ENCODE results near the gene PPFIBP2.

PPFIBP2 gene

DNA sequence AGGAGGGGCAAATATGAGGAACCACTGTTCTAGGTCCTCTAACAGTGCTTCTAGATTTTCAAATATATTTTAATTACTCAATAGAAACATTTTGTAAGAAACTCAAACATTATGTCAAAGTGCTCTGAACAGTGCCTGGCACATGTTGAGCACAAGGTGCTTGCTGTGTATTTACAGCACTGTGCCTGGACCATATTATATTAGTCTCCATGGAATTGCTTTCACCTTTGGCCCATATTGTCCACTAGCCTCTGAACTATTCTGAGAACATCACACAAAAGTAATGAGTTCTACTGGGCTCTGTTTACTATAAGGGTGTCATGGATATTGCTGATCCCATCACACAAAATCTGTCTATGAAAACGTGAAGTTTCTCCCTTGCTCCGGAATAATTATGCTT is 76.7 kb downstream of the PPFIBP2 start:
- H3K36me3 Mint-ChIP-seq: peaks cover 14 to 35% of the 10 kb centered on the region in 2 donors
- no peak overlapping the region for H3K27ac Mint-ChIP-seq
- H3K9me3 Mint-ChIP-seq: no peaks in the 10 kb centered on the region
- no peak for ATAC-seq (replicated peaks)
- peaks cover 0 to under 1% of the 10 kb centered on the region in 2 donors for H3K27me3 Mint-ChIP-seq
- no peak overlapping the region for H3K4me3 Mint-ChIP-seq
- DNase-seq: no peak
- peaks cover 8 to 12% of the 10 kb centered on the region in 2 donors for H3K4me1 Mint-ChIP-seq

DNA sequence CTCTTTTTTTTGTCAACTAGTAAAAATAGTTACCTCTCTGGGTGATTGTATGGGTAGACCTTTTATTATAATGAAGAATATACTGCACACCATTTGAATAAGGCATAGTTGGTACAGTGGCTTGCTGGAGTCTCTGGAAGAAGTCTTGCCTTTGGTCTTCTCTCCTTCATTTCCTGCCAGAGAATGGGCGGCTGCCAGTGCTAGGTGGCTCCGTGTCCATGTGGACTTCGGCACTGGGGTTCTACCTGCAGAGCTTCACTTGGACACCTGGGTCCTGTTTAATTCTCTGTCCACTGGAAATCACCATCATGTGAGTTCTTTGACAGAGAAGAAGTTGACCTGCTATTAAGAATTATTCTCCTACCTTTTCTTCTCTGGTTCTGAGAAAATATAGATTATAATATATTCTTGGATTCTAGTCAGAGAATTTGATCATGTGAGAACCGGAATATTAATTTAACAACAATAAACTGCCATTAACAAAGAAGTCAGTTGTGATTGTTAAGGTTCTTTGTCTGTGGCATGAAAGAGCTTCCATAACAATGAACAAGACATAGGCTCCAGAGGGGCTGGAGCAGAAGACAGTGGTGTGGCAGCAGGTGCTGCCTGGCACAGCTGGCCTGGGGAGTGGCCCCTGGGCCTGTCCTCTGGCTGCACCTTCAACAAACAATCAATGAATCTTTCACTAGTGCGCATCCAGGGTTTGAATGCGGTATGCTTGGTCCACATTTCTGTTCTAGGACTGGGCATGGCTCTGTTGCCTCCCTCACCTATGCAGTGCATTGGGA is 77.5 kb downstream of the PPFIBP2 start:
- peaks cover 8 to 12% of the 10 kb centered on the region in 2 donors for H3K4me1 Mint-ChIP-seq
- DNase-seq (no peak), ATAC-seq (replicated peaks) (no peak)
- H3K36me3 Mint-ChIP-seq: peaks cover 17 to 33% of the 10 kb centered on the region in 2 donors
- no peaks in the 10 kb centered on the region for H3K9me3 Mint-ChIP-seq
- H3K27ac Mint-ChIP-seq: no peak overlapping the region
- no peak overlapping the region for H3K4me3 Mint-ChIP-seq
- no peaks in the 10 kb centered on the region for H3K27me3 Mint-ChIP-seq

DNA sequence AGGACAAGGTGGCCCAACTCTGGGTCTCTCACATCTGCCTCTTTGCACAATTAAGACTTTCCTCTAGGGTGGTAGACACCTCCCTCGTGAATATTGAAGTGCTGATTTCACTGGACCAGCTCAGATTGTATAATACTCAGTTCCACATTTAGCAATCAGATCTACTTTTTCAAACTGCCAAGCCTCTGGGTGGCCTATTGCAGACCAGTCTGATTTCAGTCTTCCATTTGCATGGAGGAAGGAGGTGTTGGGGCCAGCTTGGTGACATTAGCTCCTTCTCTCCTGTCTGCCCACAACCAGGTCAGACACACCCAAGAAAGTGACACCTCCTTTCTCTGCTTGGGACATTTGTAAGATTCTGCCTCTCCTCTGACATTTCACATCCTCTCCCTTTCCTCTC is 78.2 kb downstream of the PPFIBP2 start:
- peak in 1 of 2 donors; percentile 72 for ATAC-seq (replicated peaks)
- Mint-ChIP-seq H3K4me3 (no peak overlapping the region), H3K27me3 (no peaks in the 10 kb centered on the region), H3K9me3 (no peaks in the 10 kb centered on the region), H3K36me3 (peaks cover 20 to 33% of the 10 kb centered on the region in 2 donors), H3K27ac (no peak overlapping the region), H3K4me1 (peaks cover 8 to 12% of the 10 kb centered on the region in 2 donors)
- DNase-seq: no peak

DNA sequence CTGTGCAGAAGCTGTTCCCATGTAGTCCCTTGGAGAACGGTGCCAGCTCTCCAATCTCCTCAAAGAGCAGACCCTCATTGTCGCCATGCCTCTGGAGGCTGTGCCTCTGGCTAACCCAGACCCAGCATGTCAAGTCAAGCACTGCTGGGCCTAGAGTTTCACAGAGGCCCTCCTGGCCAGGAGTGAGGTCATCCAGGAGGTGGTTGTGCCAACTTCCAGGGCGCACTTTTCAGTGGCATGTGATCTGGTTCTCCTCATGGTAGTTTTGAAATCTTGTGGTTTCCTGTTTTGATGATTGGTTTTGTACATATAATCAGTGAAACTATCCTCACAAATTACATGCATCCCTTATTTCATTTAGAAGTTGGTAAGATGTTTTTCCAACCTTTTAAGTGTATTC is 78.9 kb downstream of the PPFIBP2 start:
- Mint-ChIP-seq H3K27ac (no peak overlapping the region), H3K4me3 (no peak overlapping the region), H3K4me1 (peaks cover 8 to 12% of the 10 kb centered on the region in 2 donors), H3K27me3 (no peaks in the 10 kb centered on the region), H3K9me3 (no peaks in the 10 kb centered on the region), H3K36me3 (peaks cover 25 to 34% of the 10 kb centered on the region in 2 donors)
- no peak for DNase-seq
- peak in 1 of 2 donors; percentile 31 for ATAC-seq (replicated peaks)

DNA sequence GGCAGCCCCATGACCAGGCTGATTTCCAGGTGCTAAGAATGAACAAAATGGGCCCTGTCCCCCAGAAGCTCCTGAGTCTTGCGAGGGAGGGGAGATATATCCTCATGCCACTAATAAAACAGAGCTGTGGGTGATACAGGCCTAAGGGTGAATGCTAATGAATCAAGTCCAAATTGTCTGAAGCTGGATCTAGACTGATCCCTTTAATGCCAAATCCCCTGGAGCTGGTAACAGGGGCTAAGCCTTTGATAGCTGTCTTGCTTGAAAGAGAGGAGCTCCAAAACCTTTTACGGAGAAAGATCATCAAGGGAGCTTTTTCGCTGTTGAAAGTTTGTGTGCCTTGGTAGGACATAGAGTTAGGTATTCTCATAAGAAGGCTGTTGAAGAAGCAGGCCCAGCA is 79.7 kb downstream of the PPFIBP2 start:
- ATAC-seq (replicated peaks): no peak
- Mint-ChIP-seq H3K4me3 (no peak overlapping the region), H3K27ac (no peak overlapping the region), H3K36me3 (peaks cover 26 to 39% of the 10 kb centered on the region in 2 donors), H3K4me1 (peaks cover 8 to 12% of the 10 kb centered on the region in 2 donors), H3K27me3 (no peaks in the 10 kb centered on the region), H3K9me3 (no peaks in the 10 kb centered on the region)
- DNase-seq: no peak

DNA sequence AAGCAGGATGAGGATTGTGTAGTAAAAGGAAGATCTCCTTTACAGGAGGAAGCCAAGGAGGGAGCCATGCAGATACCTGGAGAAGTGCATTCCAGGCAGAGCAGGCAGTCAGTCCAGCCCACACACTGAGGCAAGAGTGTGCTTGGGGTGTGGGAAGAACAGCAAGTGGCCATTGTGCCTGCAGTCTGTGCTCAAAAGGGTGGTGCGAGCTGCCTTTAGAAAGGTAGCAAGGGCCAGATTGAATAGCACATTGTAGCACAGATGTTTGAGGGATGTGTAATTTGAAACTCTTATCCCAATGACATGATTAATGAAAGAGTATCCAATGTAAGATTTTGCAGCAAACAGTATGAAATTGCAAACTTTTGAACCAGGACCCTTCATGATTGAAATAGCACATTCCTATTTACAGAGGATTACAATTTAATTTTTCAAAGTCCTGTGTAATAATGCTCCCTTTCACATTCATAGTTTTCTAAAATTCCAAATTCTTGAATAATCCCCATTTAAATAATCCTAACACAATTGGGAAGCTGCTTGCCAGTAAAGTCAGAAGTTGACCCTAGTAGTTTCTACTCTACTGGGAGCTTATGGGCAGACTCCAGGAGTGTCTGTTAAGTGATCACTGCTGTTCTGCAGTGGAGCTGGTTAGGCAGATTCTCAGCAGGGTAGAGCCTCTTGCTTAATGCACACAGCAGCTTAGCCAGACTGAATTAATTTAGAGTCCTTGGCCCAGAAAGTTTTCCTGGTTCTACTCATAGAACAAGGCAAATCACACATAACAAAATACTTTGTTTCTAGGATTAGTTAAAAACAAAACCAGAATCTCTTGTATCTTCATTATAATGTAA is 81.4 kb downstream of the PPFIBP2 start:
- H3K4me1 Mint-ChIP-seq: peaks cover 8 to 12% of the 10 kb centered on the region in 2 donors
- H3K9me3 Mint-ChIP-seq: no peaks in the 10 kb centered on the region
- H3K36me3 Mint-ChIP-seq: peaks cover 34 to 47% of the 10 kb centered on the region in 2 donors
- DNase-seq: no peak
- H3K27me3 Mint-ChIP-seq: no peaks in the 10 kb centered on the region
- ATAC-seq (replicated peaks): no peak
- no peak overlapping the region for H3K27ac Mint-ChIP-seq
- no peak overlapping the region for H3K4me3 Mint-ChIP-seq

DNA sequence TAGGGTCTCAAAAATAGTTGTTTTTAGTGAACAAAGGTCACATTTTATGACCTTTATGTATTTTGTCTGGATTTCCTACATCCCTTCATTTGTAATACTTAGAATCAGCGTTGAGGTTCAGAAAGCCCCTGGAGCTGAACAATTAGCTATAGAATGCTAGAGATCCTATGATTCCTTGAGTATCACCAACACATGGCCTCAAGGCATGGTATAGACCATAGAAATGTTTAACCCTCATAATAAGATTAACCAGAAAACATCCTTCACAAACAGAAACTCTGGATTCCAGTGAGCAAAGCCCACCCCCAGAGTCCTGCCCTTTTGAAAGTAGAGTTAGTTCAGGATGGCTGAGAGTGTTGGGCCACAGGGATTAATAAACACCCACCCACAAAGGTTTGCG is 82.2 kb downstream of the PPFIBP2 start:
- no peaks in the 10 kb centered on the region for H3K9me3 Mint-ChIP-seq
- no peaks in the 10 kb centered on the region for H3K27me3 Mint-ChIP-seq
- H3K27ac Mint-ChIP-seq: no peak overlapping the region
- DNase-seq (no peak), ATAC-seq (replicated peaks) (no peak)
- H3K36me3 Mint-ChIP-seq: peaks cover 39 to 49% of the 10 kb centered on the region in 2 donors
- H3K4me3 Mint-ChIP-seq: no peak overlapping the region
- H3K4me1 Mint-ChIP-seq: peaks cover 8 to 12% of the 10 kb centered on the region in 2 donors

DNA sequence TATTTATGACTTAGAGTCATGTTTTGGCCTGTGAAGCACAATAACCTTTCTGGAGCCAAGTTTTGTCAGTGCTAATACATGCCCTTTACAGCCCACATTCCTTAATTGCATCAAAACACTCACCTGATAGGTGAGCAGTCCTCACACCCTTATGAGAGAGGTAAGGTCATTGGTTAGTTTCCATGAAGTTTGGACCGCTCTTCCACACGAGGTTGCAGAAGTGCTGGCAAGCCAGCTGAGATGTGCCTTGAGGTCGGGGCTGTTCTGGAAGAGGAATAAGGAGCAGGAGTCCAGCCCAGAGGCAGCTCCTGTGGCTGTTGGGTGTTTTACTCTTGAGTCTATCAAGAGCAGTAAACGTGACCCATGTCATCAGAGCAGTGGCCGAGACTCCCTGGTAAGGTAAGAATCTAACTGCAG is 83.2 kb downstream of the PPFIBP2 start:
- H3K4me1 Mint-ChIP-seq: peaks cover 5% of the 10 kb centered on the region in 2 donors
- no peak for ATAC-seq (replicated peaks)
- H3K9me3 Mint-ChIP-seq: no peaks in the 10 kb centered on the region

DNA sequence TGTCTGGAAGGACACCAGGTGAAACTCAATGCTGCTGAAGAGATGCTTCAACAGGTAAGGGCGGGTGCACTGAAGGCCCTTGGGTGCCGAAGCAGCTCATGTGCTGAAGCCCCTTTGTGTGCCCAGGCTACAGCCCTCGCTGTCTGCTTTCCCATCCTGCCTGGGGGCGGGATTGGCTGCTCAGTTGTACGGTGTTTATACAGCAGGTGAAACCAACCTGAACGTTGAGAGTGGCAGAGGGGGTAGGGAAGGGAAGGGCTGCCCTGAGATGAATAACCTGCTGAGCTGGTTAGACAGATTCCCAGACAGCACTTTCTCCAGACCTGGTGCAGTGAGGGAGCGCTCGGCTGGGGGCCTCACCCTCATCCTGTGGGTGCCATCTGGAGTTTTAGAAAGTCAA is 83.8 kb downstream of the PPFIBP2 start:
- Mint-ChIP-seq H3K4me1 (peaks cover 0 to under 1% of the 10 kb centered on the region in 2 donors), H3K27me3 (no peaks in the 10 kb centered on the region), H3K27ac (no peak overlapping the region), H3K9me3 (no peaks in the 10 kb centered on the region), H3K4me3 (no peak overlapping the region), H3K36me3 (peaks cover 37 to 42% of the 10 kb centered on the region in 2 donors)
- no peak for ATAC-seq (replicated peaks)
- no peak for DNase-seq

More for the DNA sequence above, 83.2 kb downstream of the PPFIBP2 start:
- no peak for DNase-seq
- Mint-ChIP-seq H3K36me3 (peaks cover 39 to 47% of the 10 kb centered on the region in 2 donors), H3K4me3 (no peak overlapping the region), H3K27ac (no peak overlapping the region), H3K27me3 (no peaks in the 10 kb centered on the region)

DNA sequence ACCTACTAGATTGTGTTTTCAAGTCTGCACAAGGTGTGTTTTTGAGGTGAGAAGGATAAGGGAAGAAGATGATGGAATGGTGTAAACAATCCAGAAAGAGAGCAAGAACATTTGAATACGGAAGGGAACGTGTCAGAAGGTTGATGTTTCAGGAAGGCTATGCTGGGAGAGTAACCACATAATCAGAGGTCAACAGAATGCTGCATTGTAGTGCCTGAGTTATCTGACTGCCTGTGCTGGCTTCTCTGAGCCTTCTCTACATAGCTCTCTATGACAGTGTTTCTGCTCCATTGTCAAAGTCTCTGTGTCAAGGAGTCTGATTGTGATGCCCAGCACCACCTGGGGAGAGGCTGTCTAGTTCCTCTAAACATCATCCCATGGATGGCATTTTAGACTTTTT is 85.4 kb downstream of the PPFIBP2 start:
- H3K27me3 Mint-ChIP-seq: no peaks in the 10 kb centered on the region
- ATAC-seq (replicated peaks): no peak
- peaks cover 29 to 30% of the 10 kb centered on the region in 2 donors for H3K36me3 Mint-ChIP-seq

DNA sequence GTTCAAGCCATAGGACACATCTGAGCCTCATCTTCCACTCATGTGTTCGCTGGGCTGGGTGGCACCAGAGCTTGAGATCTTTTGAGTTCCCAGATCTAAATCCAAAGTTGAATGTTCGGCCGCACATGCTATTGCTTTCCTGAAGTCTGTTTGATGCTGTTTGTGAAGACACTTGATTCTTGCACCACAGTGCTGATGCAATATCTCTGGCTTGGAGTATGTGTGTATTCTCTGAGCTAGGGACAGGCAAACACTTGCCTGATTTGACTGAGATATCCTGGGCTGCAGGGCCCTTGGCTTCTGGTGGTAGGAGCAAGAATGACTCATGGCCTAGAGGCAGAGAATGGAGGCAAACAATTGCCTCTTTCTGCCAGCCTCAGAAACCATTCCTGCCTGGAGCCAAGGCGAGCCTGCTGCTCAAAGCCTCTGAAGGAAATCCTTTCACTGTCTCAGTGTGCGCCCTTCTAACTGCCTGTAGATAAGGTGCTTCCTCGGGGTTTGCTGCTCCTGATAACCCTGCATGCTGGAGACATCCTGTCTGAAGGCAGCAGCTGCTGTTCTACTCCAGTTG is 86.5 kb downstream of the PPFIBP2 start:
- Mint-ChIP-seq H3K4me1 (no peaks in the 10 kb centered on the region), H3K27ac (peak overlapping the region; percentile 25), H3K9me3 (no peaks in the 10 kb centered on the region), H3K4me3 (no peak overlapping the region), H3K36me3 (peaks cover 29 to 30% of the 10 kb centered on the region in 2 donors), H3K27me3 (no peaks in the 10 kb centered on the region)
- DNase-seq: no peak
- ATAC-seq (replicated peaks): no peak

More for the DNA sequence above, 85.4 kb downstream of the PPFIBP2 start:
- H3K4me1 Mint-ChIP-seq: no peaks in the 10 kb centered on the region
- no peaks in the 10 kb centered on the region for H3K9me3 Mint-ChIP-seq
- no peak overlapping the region for H3K4me3 Mint-ChIP-seq
- H3K27ac Mint-ChIP-seq: no peak overlapping the region
- DNase-seq: no peak

DNA sequence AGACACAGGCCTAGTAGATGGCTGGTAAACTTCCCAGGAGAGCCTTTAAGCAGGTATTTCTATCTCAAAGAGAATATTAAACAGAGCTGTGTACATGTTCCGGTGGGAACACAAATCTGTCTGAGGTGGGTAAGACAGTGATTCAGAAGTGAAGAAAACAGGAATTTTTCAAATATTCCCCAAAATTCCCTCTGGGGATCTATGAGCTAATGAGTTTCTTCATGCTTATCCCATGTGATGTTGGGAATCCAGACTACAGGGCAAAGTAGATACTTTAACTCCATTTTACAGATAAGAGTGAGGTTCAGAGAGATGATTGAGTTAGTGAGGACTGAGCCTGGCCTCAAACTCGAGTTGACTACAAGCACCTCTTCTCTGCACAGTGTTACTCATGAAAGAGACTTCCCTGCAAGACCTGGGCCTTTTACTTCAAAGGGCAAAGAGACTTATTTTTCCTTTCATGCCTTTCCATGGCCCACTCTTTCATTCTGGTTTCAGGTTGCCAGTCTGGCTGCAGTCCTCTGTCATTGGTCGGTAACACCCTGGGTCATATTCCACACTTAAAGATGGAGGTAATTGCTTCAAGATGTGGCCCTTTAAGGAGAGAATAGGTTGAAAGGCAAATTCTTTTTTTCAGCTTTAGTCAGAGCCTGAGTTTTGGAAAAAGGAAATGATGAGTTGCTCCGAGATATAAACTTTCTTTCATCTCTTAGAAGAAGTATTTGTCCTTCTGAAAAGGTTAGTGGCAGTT is 89.4 kb downstream of the PPFIBP2 start:
- no peaks in the 10 kb centered on the region for H3K9me3 Mint-ChIP-seq
- no peak for DNase-seq
- H3K4me3 Mint-ChIP-seq: no peak overlapping the region
- ATAC-seq (replicated peaks): no peak
- H3K4me1 Mint-ChIP-seq: no peaks in the 10 kb centered on the region
- H3K27me3 Mint-ChIP-seq: no peaks in the 10 kb centered on the region
- H3K27ac Mint-ChIP-seq: no peak overlapping the region
- H3K36me3 Mint-ChIP-seq: peaks cover 16 to 22% of the 10 kb centered on the region in 2 donors

DNA sequence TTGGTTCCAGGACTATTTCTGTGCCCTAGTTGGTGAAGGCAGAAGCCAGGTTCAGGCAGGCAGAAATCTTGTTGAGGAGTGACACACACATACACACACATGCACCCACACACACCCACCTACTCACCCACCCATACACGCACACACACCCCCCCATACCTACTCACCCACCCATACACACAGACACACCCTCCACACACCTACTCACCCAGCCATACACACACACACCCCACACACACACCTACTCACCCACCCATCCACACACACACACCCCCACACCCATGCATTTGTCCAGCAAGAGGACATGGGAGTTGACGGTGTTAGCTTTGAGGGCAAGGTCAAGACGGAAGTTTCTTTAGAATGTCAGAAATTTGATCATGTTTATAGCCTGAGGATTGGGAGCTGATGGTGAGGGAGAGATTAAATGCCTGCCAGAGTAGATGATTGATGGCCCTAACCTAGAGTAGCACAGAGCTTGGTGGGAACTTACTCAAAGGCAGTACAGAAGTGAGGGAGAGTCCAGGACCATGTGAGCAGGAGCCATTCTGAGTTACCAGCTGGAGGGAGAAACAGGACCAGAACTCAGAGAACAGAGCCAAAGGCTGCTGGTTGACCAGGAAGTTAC is 90.6 kb downstream of the PPFIBP2 start:
- H3K9me3 Mint-ChIP-seq: no peaks in the 10 kb centered on the region
- DNase-seq: no peak
- H3K4me3 Mint-ChIP-seq: no peak overlapping the region
- peaks cover 12 to 22% of the 10 kb centered on the region in 2 donors for H3K36me3 Mint-ChIP-seq
- no peak overlapping the region for H3K27ac Mint-ChIP-seq
- no peaks in the 10 kb centered on the region for H3K4me1 Mint-ChIP-seq
- no peaks in the 10 kb centered on the region for H3K27me3 Mint-ChIP-seq
- ATAC-seq (replicated peaks): no peak
